HL-60 (cell line): ENCODE measurements around the gene HIVEP1.

Experiments used
- DNase-seq, 2 experiments: peaks; one replicate each; pipeline ENCODE4 v3.0.0-alpha.2; 2010 to 2020; ENCODE audit warnings: low read depth in 1 of 2, low spot score in 1 of 2
- H3K27ac ChIP-seq: fragments of 250-450 bp; sonication (Bioruptor Pico); replicated peaks from 2 replicates; pipeline ENCODE4 v1.5.1; 2020; ENCODE audit warnings: mild to moderate bottlenecking, moderate library complexity
- H3K27me3 ChIP-seq: fragments of 250-450 bp; sonication (Bioruptor Pico); 2 replicates; pipeline ENCODE4 v1.5.1; 2021; ENCODE audit warnings: mild to moderate bottlenecking, moderate library complexity; ENCODE audit not compliant: insufficient read depth, poor library complexity, severe bottlenecking
- H3K4me3 ChIP-seq: replicated peaks from 2 replicates; pipeline ENCODE4 v1.5.1; 2011; ENCODE audit warnings: mild to moderate bottlenecking, control low read depth, low read length; ENCODE audit not compliant: insufficient read depth
- GABPA ChIP-seq: IDR thresholded peaks from 2 replicates; pipeline ENCODE4 v1.6.1; 2012; ENCODE audit warnings: low read depth
- POLR2AphosphoS5 ChIP-seq: IDR thresholded peaks from 2 replicates; pipeline ENCODE4 v1.6.1; 2012; ENCODE audit warnings: low read depth
- SPI1 ChIP-seq: IDR thresholded peaks from 2 replicates; pipeline ENCODE4 v1.6.1; 2012; ENCODE audit warnings: low read depth, mild to moderate bottlenecking, borderline replicate concordance
- TF ChIP-seq, protein P1 (sequence below): IDR thresholded peaks from 2 replicates; pipeline ENCODE4 v1.6.1; 2012; ENCODE audit warnings: low read depth; ENCODE audit not compliant: insufficient replicate concordance
- TF ChIP-seq, protein P2 (sequence below): IDR thresholded peaks from one replicate; pipeline ENCODE4 v1.5.1; 2011; ENCODE audit warnings: low read length, control low read depth, inconsistent platforms; ENCODE audit not compliant: insufficient read depth

The HIVEP1 gene

GRCh38 chr6:12020187-12020791, 8.2 kb downstream of the HIVEP1 start:
- H3K27ac ChIP-seq, result no peak overlapping the region
- TF ChIP-seq, protein P1, sequence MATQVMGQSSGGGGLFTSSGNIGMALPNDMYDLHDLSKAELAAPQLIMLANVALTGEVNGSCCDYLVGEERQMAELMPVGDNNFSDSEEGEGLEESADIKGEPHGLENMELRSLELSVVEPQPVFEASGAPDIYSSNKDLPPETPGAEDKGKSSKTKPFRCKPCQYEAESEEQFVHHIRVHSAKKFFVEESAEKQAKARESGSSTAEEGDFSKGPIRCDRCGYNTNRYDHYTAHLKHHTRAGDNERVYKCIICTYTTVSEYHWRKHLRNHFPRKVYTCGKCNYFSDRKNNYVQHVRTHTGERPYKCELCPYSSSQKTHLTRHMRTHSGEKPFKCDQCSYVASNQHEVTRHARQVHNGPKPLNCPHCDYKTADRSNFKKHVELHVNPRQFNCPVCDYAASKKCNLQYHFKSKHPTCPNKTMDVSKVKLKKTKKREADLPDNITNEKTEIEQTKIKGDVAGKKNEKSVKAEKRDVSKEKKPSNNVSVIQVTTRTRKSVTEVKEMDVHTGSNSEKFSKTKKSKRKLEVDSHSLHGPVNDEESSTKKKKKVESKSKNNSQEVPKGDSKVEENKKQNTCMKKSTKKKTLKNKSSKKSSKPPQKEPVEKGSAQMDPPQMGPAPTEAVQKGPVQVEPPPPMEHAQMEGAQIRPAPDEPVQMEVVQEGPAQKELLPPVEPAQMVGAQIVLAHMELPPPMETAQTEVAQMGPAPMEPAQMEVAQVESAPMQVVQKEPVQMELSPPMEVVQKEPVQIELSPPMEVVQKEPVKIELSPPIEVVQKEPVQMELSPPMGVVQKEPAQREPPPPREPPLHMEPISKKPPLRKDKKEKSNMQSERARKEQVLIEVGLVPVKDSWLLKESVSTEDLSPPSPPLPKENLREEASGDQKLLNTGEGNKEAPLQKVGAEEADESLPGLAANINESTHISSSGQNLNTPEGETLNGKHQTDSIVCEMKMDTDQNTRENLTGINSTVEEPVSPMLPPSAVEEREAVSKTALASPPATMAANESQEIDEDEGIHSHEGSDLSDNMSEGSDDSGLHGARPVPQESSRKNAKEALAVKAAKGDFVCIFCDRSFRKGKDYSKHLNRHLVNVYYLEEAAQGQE, result no peak
- TF ChIP-seq SPI1, result no peak
- TF ChIP-seq, protein P2, sequence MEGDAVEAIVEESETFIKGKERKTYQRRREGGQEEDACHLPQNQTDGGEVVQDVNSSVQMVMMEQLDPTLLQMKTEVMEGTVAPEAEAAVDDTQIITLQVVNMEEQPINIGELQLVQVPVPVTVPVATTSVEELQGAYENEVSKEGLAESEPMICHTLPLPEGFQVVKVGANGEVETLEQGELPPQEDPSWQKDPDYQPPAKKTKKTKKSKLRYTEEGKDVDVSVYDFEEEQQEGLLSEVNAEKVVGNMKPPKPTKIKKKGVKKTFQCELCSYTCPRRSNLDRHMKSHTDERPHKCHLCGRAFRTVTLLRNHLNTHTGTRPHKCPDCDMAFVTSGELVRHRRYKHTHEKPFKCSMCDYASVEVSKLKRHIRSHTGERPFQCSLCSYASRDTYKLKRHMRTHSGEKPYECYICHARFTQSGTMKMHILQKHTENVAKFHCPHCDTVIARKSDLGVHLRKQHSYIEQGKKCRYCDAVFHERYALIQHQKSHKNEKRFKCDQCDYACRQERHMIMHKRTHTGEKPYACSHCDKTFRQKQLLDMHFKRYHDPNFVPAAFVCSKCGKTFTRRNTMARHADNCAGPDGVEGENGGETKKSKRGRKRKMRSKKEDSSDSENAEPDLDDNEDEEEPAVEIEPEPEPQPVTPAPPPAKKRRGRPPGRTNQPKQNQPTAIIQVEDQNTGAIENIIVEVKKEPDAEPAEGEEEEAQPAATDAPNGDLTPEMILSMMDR, result no peak
- TF ChIP-seq GABPA, result no peak
- no peak for TF ChIP-seq POLR2AphosphoS5
- no peak overlapping the region for H3K4me3 ChIP-seq
- DNase-seq, result no peak
- no peaks in the 10 kb centered on the region for H3K27me3 ChIP-seq

DNA sequence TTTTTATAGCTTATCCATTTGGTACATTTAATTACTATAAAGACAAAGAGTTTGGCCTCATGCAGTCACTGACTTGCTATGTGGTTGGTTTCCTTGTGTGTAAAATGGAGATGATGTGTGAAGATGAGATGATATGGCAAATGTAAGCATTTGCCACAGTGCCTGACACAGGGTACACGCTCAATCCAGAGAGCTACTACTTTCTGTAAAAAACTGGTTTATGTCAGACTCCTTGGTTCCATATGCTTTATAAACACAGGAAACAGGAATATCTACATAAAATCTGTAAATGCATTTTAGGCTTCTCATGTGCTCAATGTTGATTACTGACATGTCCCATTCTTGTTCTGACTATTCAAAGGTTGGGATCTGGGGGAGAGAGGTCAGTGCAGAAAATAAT, 10.4 kb downstream of the HIVEP1 start:
- TF ChIP-seq SPI1 (no peak), GABPA (no peak), POLR2AphosphoS5 (no peak)
- TF ChIP-seq, protein P2, result no peak
- TF ChIP-seq, protein P1, result no peak
- no peak for DNase-seq
- Histone ChIP-seq H3K27me3 (no peaks in the 10 kb centered on the region), H3K4me3 (no peak overlapping the region), H3K27ac (no peak overlapping the region)

GRCh38 chr6:12022953-12023388, 10.9 kb downstream of the HIVEP1 start:
- no peak overlapping the region for H3K4me3 ChIP-seq
- TF ChIP-seq POLR2AphosphoS5 (no peak), GABPA (no peak), SPI1 (no peak)
- TF ChIP-seq, protein P2, result no peak
- TF ChIP-seq, protein P1, result no peak
- DNase-seq, result no peak
- H3K27ac ChIP-seq, result no peak overlapping the region
- no peaks in the 10 kb centered on the region for H3K27me3 ChIP-seq
